ENCODE results near the gene CXorf51B.
"Not testable (repeated sequence)": the region's sequence is repeated elsewhere in the genome, so short reads cannot be mapped to it uniquely, and the experiment has no call there.

GRCh38 chrX:146814644-146815043, 5.1 kb downstream of the CXorf51B start, which contains the start of gene CXorf51A:
- not testable (repeated sequence) for TF ChIP-seq CTCF (IDR thresholded peaks at IDR 0.05; ENCODE audit: low read depth, low read length); POLR2A (IDR thresholded peaks at IDR 0.05; ENCODE audit: extremely low read depth, insufficient read length); MAX (IDR thresholded peaks at IDR 0.05; ENCODE audit: low read depth, low read length); MYC (IDR thresholded peaks at IDR 0.05; ENCODE audit: low read depth, low read length)
